Activated CD8-positive, alpha-beta T cell treated with anti-CD3 and anti-CD28 coated beads, Interleukin-2, amount 10 ng/mL, durations not matched to agents 7 days and 5 days (primary cell): Measurements from ENCODE around the gene LRFN3. TPM values are rescaled to one million over a fixed set of nuclear protein-coding genes. Genes with fewer than 3 reads are reported as not detected.
A peak's percentile ranks its signal among the peaks of the same experiment; 100 is the strongest.
"Not testable (repeated sequence)": the region's sequence is repeated elsewhere in the genome, so short reads cannot be mapped to it uniquely, and the experiment has no call there.

Source experiments
- ATAC-seq: fragments of 150-1000 bp; cut with Tn5 transposase; one replicate; pipeline ENCODE4 v1.10.0; 2021; ENCODE audit warnings: moderate library complexity
- CTCF ChIA-PET: fragments of 350-600 bp; sonication (Branson Sonifier 250); formaldehyde crosslinking; loops from one replicate; lab custom pipeline; 2021; ENCODE audit warnings: antibody characterized with exemption; lab: Charles Lee
- POLR2A ChIA-PET: fragments of 350-600 bp; sonication (Branson Sonifier 250); formaldehyde crosslinking; loops from one replicate; lab custom pipeline; 2021; ENCODE audit warnings: antibody characterized with exemption; lab: Charles Lee
- DNase-seq: peaks from one replicate; pipeline ENCODE4 v3.0.0-alpha.2; 2020
- H3K27ac Mint-ChIP-seq: one replicate; pipeline ENCODE4 v1.8.0; 2021; ENCODE audit warnings: mild to moderate bottlenecking, mixed read lengths
- H3K27me3 Mint-ChIP-seq: one replicate; pipeline ENCODE4 v1.8.0; 2021; ENCODE audit warnings: low read depth, mixed read lengths
- H3K36me3 Mint-ChIP-seq: one replicate; pipeline ENCODE4 v1.8.0; 2021; ENCODE audit warnings: low read depth, mixed read lengths
- H3K4me1 Mint-ChIP-seq: one replicate; pipeline ENCODE4 v1.8.0; 2021; ENCODE audit warnings: low read depth, mixed read lengths
- H3K4me3 Mint-ChIP-seq: one replicate; pipeline ENCODE4 v1.8.0; 2021; ENCODE audit warnings: mild to moderate bottlenecking, mixed read lengths
- H3K9me3 Mint-ChIP-seq: one replicate; pipeline ENCODE4 v1.8.0; 2022; ENCODE audit warnings: mixed read lengths; ENCODE audit not compliant: insufficient read depth
- total RNA-seq, 2 experiments: library from RNA; stranded (reverse); gene quantifications; one replicate each; pipeline ENCODE4 v1.2.3, GENCODE V29; 2021

Gene LRFN3
- total RNA-seq, 2 experiments from 2014 or later: 9.8 to 10.3 TPM

- Mint-ChIP-seq H3K27ac (no peak overlapping the region), H3K4me3 (no peak overlapping the region), H3K4me1 (peaks cover 32% of the 10 kb centered on the region), H3K27me3 (no peaks in the 10 kb centered on the region), H3K36me3 (peaks cover 11% of the 10 kb centered on the region), H3K9me3 (no peaks in the 10 kb centered on the region)
- CTCF ChIA-PET: no interaction called here
- DNase-seq: no peak
- POLR2A ChIA-PET: no interaction called here
- ATAC-seq: no peak
Measured at GRCh38 chr19:35940078-35940775, 4.1 kb downstream of the LRFN3 start.

GRCh38 chr19:35940839-35941238 lies 4.7 kb downstream of the LRFN3 start:
- no peak overlapping the region for H3K4me3 Mint-ChIP-seq
- H3K27ac Mint-ChIP-seq: no peak overlapping the region
- no peak for ATAC-seq
- peaks cover 11% of the 10 kb centered on the region for H3K36me3 Mint-ChIP-seq
- no peak for DNase-seq
- CTCF ChIA-PET: no interaction called here
- POLR2A ChIA-PET: no interaction called here
- no peaks in the 10 kb centered on the region for H3K9me3 Mint-ChIP-seq
- H3K27me3 Mint-ChIP-seq: no peaks in the 10 kb centered on the region
- peaks cover 30% of the 10 kb centered on the region for H3K4me1 Mint-ChIP-seq

- Mint-ChIP-seq H3K4me1 (peaks cover 24% of the 10 kb centered on the region), H3K9me3 (no peaks in the 10 kb centered on the region), H3K27ac (no peak overlapping the region), H3K4me3 (no peak overlapping the region), H3K36me3 (peaks cover 11% of the 10 kb centered on the region), H3K27me3 (no peaks in the 10 kb centered on the region)
- DNase-seq (no peak), ATAC-seq (no peak)
- ChIA-PET CTCF (no interaction called here), POLR2A (no interaction called here)
Measured at GRCh38 chr19:35942235-35942634, 6.1 kb downstream of the LRFN3 start.

GRCh38 chr19:35943321-35944301 lies 7.4 kb downstream of the LRFN3 start:
- no peaks in the 10 kb centered on the region for H3K27me3 Mint-ChIP-seq
- DNase-seq: no peak
- no peak overlapping the region for H3K4me3 Mint-ChIP-seq
- peaks cover 16% of the 10 kb centered on the region for H3K4me1 Mint-ChIP-seq
- POLR2A ChIA-PET: no interaction called here
- CTCF ChIA-PET: interaction anchor here (0.6 to 2.8 kb wide), 4 partner anchors 10 to 64 kb away, joined by 3 to 7 read pairs (median 4); no protein-coding TSS in a partner anchor
- H3K27ac Mint-ChIP-seq: no peak overlapping the region
- H3K9me3 Mint-ChIP-seq: no peaks in the 10 kb centered on the region
- ATAC-seq: no peak
- peaks cover 11% of the 10 kb centered on the region for H3K36me3 Mint-ChIP-seq

- ChIA-PET POLR2A (no interaction called here), CTCF (interaction anchor here (1.0 to 2.8 kb wide), 2 partner anchors 9 to 13 kb away, joined by 5 to 7 read pairs; no protein-coding TSS in a partner anchor)
- no peaks in the 10 kb centered on the region for H3K27me3 Mint-ChIP-seq
- peaks cover 9% of the 10 kb centered on the region for H3K36me3 Mint-ChIP-seq
- H3K27ac Mint-ChIP-seq: no peak overlapping the region
- ATAC-seq (no peak), DNase-seq (no peak)
- peaks cover 12% of the 10 kb centered on the region for H3K4me1 Mint-ChIP-seq
- no peak overlapping the region for H3K4me3 Mint-ChIP-seq
- no peaks in the 10 kb centered on the region for H3K9me3 Mint-ChIP-seq
Measured at GRCh38 chr19:35944556-35944955, 8.4 kb downstream of the LRFN3 start.

- DNase-seq (no peak), ATAC-seq (no peak)
- Mint-ChIP-seq H3K27ac (peak overlapping the region; percentile 22), H3K27me3 (no peaks in the 10 kb centered on the region), H3K36me3 (peaks cover 9% of the 10 kb centered on the region), H3K4me1 (peaks cover 12% of the 10 kb centered on the region), H3K4me3 (no peak overlapping the region), H3K9me3 (no peaks in the 10 kb centered on the region)
- ChIA-PET CTCF (interaction anchor here (0.8 to 2.8 kb wide), 3 partner anchors 13 to 14 kb away, joined by 3 to 8 read pairs (median 7); no protein-coding TSS in a partner anchor), POLR2A (no interaction called here)
Measured at GRCh38 chr19:35945121-35945790, 9.1 kb downstream of the LRFN3 start.

GRCh38 chr19:35946203-35946602 lies 10.0 kb downstream of the LRFN3 start:
- no peak for DNase-seq
- Mint-ChIP-seq H3K9me3 (no peaks in the 10 kb centered on the region), H3K4me3 (no peak overlapping the region), H3K27me3 (no peaks in the 10 kb centered on the region), H3K36me3 (peaks cover 4% of the 10 kb centered on the region), H3K4me1 (peaks cover 8% of the 10 kb centered on the region), H3K27ac (no peak overlapping the region)
- POLR2A ChIA-PET: interaction anchor here (0.8 kb wide), 1 partner anchor 107 kb away, joined by 3 read pairs; no protein-coding TSS in a partner anchor
- ATAC-seq: no peak
- CTCF ChIA-PET: interaction anchor here (0.8 to 2.8 kb wide), 3 partner anchors 12 to 15 kb away, joined by 3 to 8 read pairs (median 7); no protein-coding TSS in a partner anchor

- Mint-ChIP-seq H3K9me3 (no peaks in the 10 kb centered on the region), H3K36me3 (peaks cover under 1% of the 10 kb centered on the region), H3K27ac (no peak overlapping the region), H3K27me3 (no peaks in the 10 kb centered on the region), H3K4me1 (peaks cover 31% of the 10 kb centered on the region), H3K4me3 (no peak overlapping the region)
- ATAC-seq (no peak), DNase-seq (no peak)
- ChIA-PET CTCF (interaction anchor here (0.6 to 1.5 kb wide), 5 partner anchors 21 to 533 kb away, joined by 3 to 4 read pairs (median 3); no protein-coding TSS in a partner anchor), POLR2A (interaction anchor here (0.6 to 1.5 kb wide), 3 partner anchors 15 to 105 kb away, joined by 3 to 4 read pairs (median 3); partner anchors contain the start of gene THAP8)
Measured at GRCh38 chr19:35949131-35949530, 13.0 kb downstream of the LRFN3 start.

GRCh38 chr19:35955881-35956634 lies 19.9 kb downstream of the LRFN3 start:
- POLR2A ChIA-PET: interaction anchor here (0.6 kb wide), 1 partner anchor 343 kb away, joined by 3 read pairs; the partner anchor contains the start of gene HAUS5
- H3K36me3 Mint-ChIP-seq: peaks cover 4% of the 10 kb centered on the region

GRCh38 chr19:35957411-35957810 lies 21.2 kb downstream of the LRFN3 start:
- DNase-seq, H3K9me3 Mint-ChIP-seq, POLR2A ChIA-PET, H3K36me3 Mint-ChIP-seq, ATAC-seq, H3K4me3 Mint-ChIP-seq: not testable (repeated sequence)
- peaks cover 23% of the 10 kb centered on the region for H3K27me3 Mint-ChIP-seq
- peak overlapping the region; percentile 27 for H3K27ac Mint-ChIP-seq
- CTCF ChIA-PET: interaction anchor here (0.9 to 2.2 kb wide), 2 partner anchors 11 to 31 kb away, joined by 3 to 8 read pairs; no protein-coding TSS in a partner anchor
- peaks cover 41% of the 10 kb centered on the region for H3K4me1 Mint-ChIP-seq

More at GRCh38 chr19:35955881-35956634, 19.9 kb downstream of the LRFN3 start:
- no peak for DNase-seq
- CTCF ChIA-PET: no interaction called here
- H3K27me3 Mint-ChIP-seq: peaks cover 23% of the 10 kb centered on the region
- peaks cover 5% of the 10 kb centered on the region for H3K9me3 Mint-ChIP-seq
- H3K4me1 Mint-ChIP-seq: peaks cover 48% of the 10 kb centered on the region
- no peak overlapping the region for H3K27ac Mint-ChIP-seq
- ATAC-seq: no peak
- H3K4me3 Mint-ChIP-seq: no peak overlapping the region
